CD14-positive monocyte (primary cell): ENCODE results near the gene SNX4. TPM values are rescaled to one million over a fixed set of nuclear protein-coding genes. Genes with fewer than 3 reads are reported as not detected.
A peak's percentile ranks its signal among the peaks of the same experiment; 100 is the strongest.

Source experiments
- DNase-seq, 3 donors: peaks; one replicate each; pipeline ENCODE4 v3.0.0-alpha.2; 2011 to 2022
- H2AFZ ChIP-seq: 2 replicates; pipeline ENCODE4 v1.6.0; 2012; ENCODE audit warnings: mild to moderate bottlenecking, low read depth, low read length, inconsistent platforms; ENCODE audit not compliant: insufficient read depth, poor library complexity, severe bottlenecking
- H3K27ac ChIP-seq, 2 donors: 1 replicate in 1 of 2; 2 replicates in 1 of 2; pipeline ENCODE4 v1.5.1; 2012 to 2013; ENCODE audit warnings: low read length in 2 of 2, control low read depth in 1 of 2, inconsistent platforms in 1 of 2, low read depth in 1 of 2, mild to moderate bottlenecking in 1 of 2
- H3K27me3 ChIP-seq, 2 donors: one replicate each; pipeline versions ENCODE4 v1.6.0 to v1.6.1; 2011 to 2013; ENCODE audit warnings: low read length in 2 of 2; ENCODE audit not compliant: control insufficient read depth in 2 of 2, insufficient read depth in 2 of 2
- H3K36me3 ChIP-seq, 2 donors: replicated peaks in 1 of 2; 1 replicate in 1 of 2; 2 replicates in 1 of 2; pipeline versions ENCODE4 v1.5.1 to v1.6.1; 2012 to 2013; ENCODE audit warnings: low read length in 2 of 2, control low read depth in 1 of 2, inconsistent platforms in 1 of 2, mild to moderate bottlenecking in 1 of 2; ENCODE audit not compliant: insufficient read depth in 2 of 2, control insufficient read depth in 1 of 2
- H3K4me1 ChIP-seq, 2 donors: 1 replicate in 1 of 2; 2 replicates in 1 of 2; pipeline versions ENCODE4 v1.5.1 to v1.6.1; 2012 to 2013; ENCODE audit warnings: low read length in 2 of 2, control low read depth in 1 of 2, inconsistent platforms in 1 of 2, mild to moderate bottlenecking in 1 of 2, moderate library complexity in 1 of 2; ENCODE audit not compliant: insufficient read depth in 2 of 2, control insufficient read depth in 1 of 2
- H3K4me2 ChIP-seq: replicated peaks from 2 replicates; pipeline ENCODE3; 2012; ENCODE audit warnings: low read length, moderate library complexity, mild to moderate bottlenecking; ENCODE audit not compliant: poor library complexity, severe bottlenecking; ENCODE audit errors: extremely low read depth
- H3K4me3 ChIP-seq, 3 experiments: fragments of 200-600 bp in 1 of 3; sonication (generic) in 1 of 3; replicated peaks in 1 of 3; 1 replicate in 2 of 3; 2 replicates in 1 of 3; pipeline ENCODE4 v1.5.1; 2011 to 2013; ENCODE audit warnings: low read length in 3 of 3, mild to moderate bottlenecking in 3 of 3, control low read depth in 2 of 3, low read depth in 2 of 3, inconsistent platforms in 1 of 3, moderate library complexity in 1 of 3
- H3K79me2 ChIP-seq: 2 replicates; pipeline ENCODE4 v1.6.0; 2012; ENCODE audit warnings: mild to moderate bottlenecking, control low read depth, inconsistent platforms, low read length, moderate library complexity; ENCODE audit not compliant: insufficient read depth
- H3K9ac ChIP-seq: 2 replicates; pipeline ENCODE4 v1.6.0; 2017; ENCODE audit warnings: low read length, mild to moderate bottlenecking; ENCODE audit not compliant: insufficient read depth, poor library complexity, severe bottlenecking
- H3K9me3 ChIP-seq, 2 donors: replicated peaks in 1 of 2; 1 replicate in 1 of 2; 2 replicates in 1 of 2; pipeline versions ENCODE4 v1.5.1 to v1.6.1; 2012 to 2013; ENCODE audit warnings: low read length in 2 of 2, control low read depth in 1 of 2; ENCODE audit not compliant: control insufficient read depth in 1 of 2, insufficient read depth in 1 of 2
- H4K20me1 ChIP-seq: 2 replicates; pipeline ENCODE4 v1.6.0; 2012; ENCODE audit warnings: mild to moderate bottlenecking, low read length, control low read depth, moderate library complexity; ENCODE audit not compliant: insufficient read depth
- H3K27ac Mint-ChIP-seq, 7 donors: one replicate each; pipeline ENCODE4 v1.8.0; 2020; ENCODE audit warnings: mild to moderate bottlenecking in 7 of 7, mixed read lengths in 7 of 7, moderate library complexity in 6 of 7, inconsistent platforms in 2 of 7
- H3K27me3 Mint-ChIP-seq, 3 donors: one replicate each; pipeline ENCODE4 v1.8.0; 2021 to 2022; ENCODE audit warnings: low read depth in 3 of 3, mild to moderate bottlenecking in 3 of 3, mixed read lengths in 3 of 3, moderate library complexity in 3 of 3, inconsistent platforms in 1 of 3
- H3K36me3 Mint-ChIP-seq, 2 donors: one replicate each; pipeline ENCODE4 v1.8.0; 2020; ENCODE audit warnings: mixed read lengths in 2 of 2, inconsistent platforms in 1 of 2, mild to moderate bottlenecking in 1 of 2
- H3K4me1 Mint-ChIP-seq: one replicate; pipeline ENCODE4 v1.8.0; 2020; ENCODE audit warnings: mild to moderate bottlenecking, mixed read lengths
- H3K4me3 Mint-ChIP-seq, 2 donors: one replicate each; pipeline ENCODE4 v1.8.0; 2020; ENCODE audit warnings: mild to moderate bottlenecking in 2 of 2, mixed read lengths in 2 of 2, moderate library complexity in 1 of 2
- H3K9me3 Mint-ChIP-seq, 7 donors: one replicate each; pipeline ENCODE4 v1.8.0; 2020 to 2022; ENCODE audit warnings: mixed read lengths in 7 of 7, mild to moderate bottlenecking in 6 of 7, moderate library complexity in 6 of 7, inconsistent platforms in 2 of 7
- CTCF ChIP-seq: fragments of 200-600 bp; IDR thresholded peaks from one replicate; pipeline ENCODE4 v1.8.0; 2022; ENCODE audit warnings: antibody characterized with exemption, mild to moderate bottlenecking
- WGBS: methylation state at CpG from one replicate; pipeline ENCODE4 v1.1.5; 2013; ENCODE audit warnings: missing lambda C conversion rate; ENCODE audit not compliant: insufficient coverage; 5-methylcytosine and 5-hydroxymethylcytosine counted together
- intact Hi-C, 2 donors: fragments of 100-400 bp; cut with micrococcal nuclease; formaldehyde crosslinking; loops; one replicate each; pipeline versions ENCODE4 v1.15.0 to v1.15.1; 2023
- polyA plus RNA-seq, 3 donors: library from polyadenylated mRNA; depleted of rRNA in 1 of 3; unstranded in 2 of 3; stranded (reverse) in 1 of 3; fragments of 300-500 nt in 2 of 3; fragments of >200 nt in 1 of 3; fragmentation: Illumina TruSeq in 2 of 3; gene quantifications; 1 replicate in 2 of 3; 2 replicates in 1 of 3; pipeline ENCODE4 v1.2.3, GENCODE V29; 2012 to 2021

SNX4 gene
- polyA plus RNA-seq, 3 donors: 6.8 to 51.5 (median 40.8) TPM

GRCh38 chr3:125478326-125478725, 41.7 kb downstream of the SNX4 start:
- Mint-ChIP-seq H3K27ac (peak overlapping the region in 1 of 7 donors; percentile 9), H3K9me3 (peaks cover 0 to 3% (median 0%) of the 10 kb centered on the region in 7 donors), H3K36me3 (peaks cover 50 to 64% of the 10 kb centered on the region in 2 donors), H3K27me3 (no peaks in the 10 kb centered on the region), H3K4me1 (no peaks in the 10 kb centered on the region), H3K4me3 (no peak overlapping the region)
- H3K36me3 ChIP-seq: peaks cover 43 to 92% of the 10 kb centered on the region in 2 donors
- no peak overlapping the region for H3K27ac ChIP-seq
- no peak for DNase-seq
- no peaks in the 10 kb centered on the region for H4K20me1 ChIP-seq
- H3K4me3 ChIP-seq: no peak overlapping the region
- no peaks in the 10 kb centered on the region for H3K9me3 ChIP-seq
- H2AFZ ChIP-seq: no peak overlapping the region
- no peak overlapping the region for H3K9ac ChIP-seq
- intact Hi-C loops: no loop called here
- WGBS: no CpG with 5 or more reads among the region's 2 CpGs
- no peaks in the 10 kb centered on the region for H3K79me2 ChIP-seq
- no peak overlapping the region for H3K4me2 ChIP-seq
- H3K27me3 ChIP-seq: no peaks in the 10 kb centered on the region
- H3K4me1 ChIP-seq: no peaks in the 10 kb centered on the region
- no peak for TF ChIP-seq CTCF

- no CpG with 5 or more reads among the region's 1 CpG for WGBS
- Mint-ChIP-seq H3K4me3 (no peak overlapping the region), H3K9me3 (peaks cover 0 to 3% (median 0%) of the 10 kb centered on the region in 7 donors), H3K27ac (no peak overlapping the region), H3K4me1 (no peaks in the 10 kb centered on the region), H3K36me3 (peaks cover 55 to 68% of the 10 kb centered on the region in 2 donors), H3K27me3 (no peaks in the 10 kb centered on the region)
- Histone ChIP-seq H3K9me3 (no peaks in the 10 kb centered on the region), H3K4me3 (no peak overlapping the region), H2AFZ (no peak overlapping the region), H3K27me3 (no peaks in the 10 kb centered on the region), H3K4me1 (no peaks in the 10 kb centered on the region), H3K9ac (no peak overlapping the region), H3K36me3 (peaks cover 48 to 95% of the 10 kb centered on the region in 2 donors), H3K4me2 (no peak overlapping the region), H3K27ac (no peak overlapping the region), H3K79me2 (no peaks in the 10 kb centered on the region), H4K20me1 (no peaks in the 10 kb centered on the region)
- DNase-seq: no peak
- no peak for TF ChIP-seq CTCF
- intact Hi-C loops: no loop called here
These were observed 42.3 kb downstream of the SNX4 start for GRCh38 chr3:125477701-125478100.
